K562 (cell line): ENCODE data around the gene PPP4C. TPM values are rescaled to one million over a fixed set of nuclear protein-coding genes. Genes with fewer than 3 reads are reported as not detected.

Experiments used
- ATAC-seq: fragments of 200-7000 bp; cut with Tn5 transposase; 3 replicates; pipeline ENCODE4 v1.9.1; 2020; ENCODE audit warnings: moderate library complexity
- BruUV-seq: library from RNA; stranded (reverse); fragments of 400-500 nt; replicated peaks from 2 replicates; lab custom pipeline; 2021; lab: Mats Ljungman, UMichigan
- CTCF ChIA-PET: fragments of 300-600 bp; formaldehyde crosslinking; extraction: SDS; loops from one replicate; lab custom pipeline; 2021; ENCODE audit warnings: low intra/inter-chr PET ratio; lab: Yijun Ruan, JAX
- POLR2A ChIA-PET: fragments of 300-600, 350-650 bp; sonication (Branson Sonifier 250); formaldehyde crosslinking; extraction: SDS; loops from one replicate; lab custom pipeline; 2021; ENCODE audit warnings: antibody characterized with exemption, inconsistent platforms; lab: Yijun Ruan, JAX
- DNase-seq, 4 experiments: peaks; one replicate each; pipeline versions ENCODE4 v3.0.0 to v3.0.0-alpha.2; 2011 to 2018; ENCODE audit warnings: low spot score in 3 of 4, mixed read lengths in 3 of 4; ENCODE audit errors: extremely low read depth in 1 of 4
- FAIRE-seq: peaks from 2 replicates; lab custom pipeline; 2011; peaks lifted over from hg19 to GRCh38; lab: Jason Lieb, UNC
- H2AFZ ChIP-seq: 2 replicates; pipeline ENCODE4 v1.6.0; 2011; ENCODE audit warnings: low read depth, low read length, control low read depth, inconsistent platforms
- H3K27ac ChIP-seq: fragments of 200-600 bp; 3 replicates; pipeline ENCODE4 v1.8.0; 2011; ENCODE audit warnings: low read depth, mild to moderate bottlenecking, control low read depth, inconsistent platforms, low read length, moderate library complexity, mixed read lengths; ENCODE audit errors: extremely low read depth
- H3K27me3 ChIP-seq, 2 experiments: fragments of 300-600 bp in 1 of 2; 2 replicates in 1 of 2; 3 replicates in 1 of 2; pipeline versions ENCODE4 v1.6.0 to v1.8.0; 2011; ENCODE audit warnings: inconsistent platforms in 2 of 2, low read length in 2 of 2, mild to moderate bottlenecking in 1 of 2, mixed read lengths in 1 of 2, moderate library complexity in 1 of 2; ENCODE audit not compliant: control insufficient read depth in 2 of 2, insufficient read depth in 2 of 2
- H3K36me3 ChIP-seq: fragments of 300-600 bp; 3 replicates; pipeline ENCODE4 v1.8.0; 2011; ENCODE audit warnings: mild to moderate bottlenecking, low read length, inconsistent platforms; ENCODE audit not compliant: control insufficient read depth, insufficient read depth
- H3K4me1 ChIP-seq, 2 experiments: fragments of 200-600 bp in 1 of 2; replicated peaks in 1 of 2; 2 replicates in 1 of 2; 3 replicates in 1 of 2; pipeline versions ENCODE4 v1.5.1 to v1.8.0; 2011; ENCODE audit warnings: inconsistent platforms in 2 of 2, low read length in 2 of 2, mild to moderate bottlenecking in 1 of 2, mixed read lengths in 1 of 2, moderate library complexity in 1 of 2; ENCODE audit not compliant: control insufficient read depth in 2 of 2, insufficient read depth in 2 of 2
- H3K4me2 ChIP-seq: 2 replicates; pipeline ENCODE4 v1.6.1; 2011; ENCODE audit warnings: low read length, control low read depth, inconsistent platforms, mixed read lengths; ENCODE audit not compliant: insufficient read depth
- H3K4me3 ChIP-seq: fragments of 200-600 bp; sonication (generic), shearing (Covaris generic); 2 replicates; pipeline ENCODE4 v1.5.1; 2016; ENCODE audit warnings: control low read depth, inconsistent platforms
- H3K79me2 ChIP-seq: fragments of 200-600 bp; 3 replicates; pipeline ENCODE4 v1.8.0; 2011; ENCODE audit warnings: low read length, inconsistent platforms; ENCODE audit not compliant: control insufficient read depth, insufficient read depth
- H3K9ac ChIP-seq, 2 experiments: 2 replicates each; pipeline versions ENCODE4 v1.6.0 to v1.6.1; 2011; ENCODE audit warnings: low read depth in 2 of 2, low read length in 2 of 2, control low read depth in 1 of 2, inconsistent platforms in 1 of 2, mild to moderate bottlenecking in 1 of 2, mixed read lengths in 1 of 2; ENCODE audit not compliant: insufficient read depth in 1 of 2
- H3K9me1 ChIP-seq: one replicate; pipeline ENCODE4 v1.6.0; 2011; ENCODE audit warnings: inconsistent platforms, mild to moderate bottlenecking, low read length, moderate library complexity; ENCODE audit not compliant: control insufficient read depth, insufficient read depth
- H3K9me3 ChIP-seq: replicated peaks from 2 replicates; pipeline ENCODE4 v1.5.1; 2011; ENCODE audit warnings: low read depth, low read length, inconsistent platforms; ENCODE audit not compliant: control insufficient read depth, insufficient read depth
- H4K20me1 ChIP-seq: replicated peaks from 2 replicates; pipeline ENCODE4 v1.6.1; 2011; ENCODE audit warnings: low read length, inconsistent platforms, mixed read lengths; ENCODE audit not compliant: control insufficient read depth, insufficient read depth
- CTCF ChIP-seq, 3 experiments: IDR thresholded peaks in 2 of 3; conservative IDR thresholded peaks in 1 of 3; 2 replicates each; pipeline ENCODE4 v1.5.1; 2011 to 2012; ENCODE audit warnings: low read length in 3 of 3, mild to moderate bottlenecking in 3 of 3, control low read depth in 2 of 3, improper control_type of control experiment in 1 of 3, inconsistent platforms in 1 of 3, low read depth in 1 of 3, mixed read lengths in 1 of 3, moderate library complexity in 1 of 3; ENCODE audit not compliant: insufficient read depth in 2 of 3
- CTCFL ChIP-seq: IDR thresholded peaks from 2 replicates; pipeline ENCODE4 v1.6.1; 2011; ENCODE audit warnings: borderline replicate concordance, low read depth, mild to moderate bottlenecking, moderate library complexity, low read length; ENCODE audit not compliant: insufficient read depth, poor library complexity, severe bottlenecking
- JUN ChIP-seq, 2 experiments: sonication (generic) in 1 of 2; formaldehyde crosslinking in 1 of 2; IDR thresholded peaks; 2 replicates each; pipeline versions ENCODE4 v1.6.1 to v1.8.0; 2012 to 2022; ENCODE audit warnings: borderline replicate concordance in 2 of 2, mild to moderate bottlenecking in 2 of 2, improper control_type of control experiment in 1 of 2, low read depth in 1 of 2, low read length in 1 of 2, missing genetic modification reagents in 1 of 2
- NR0B1 ChIP-seq: fragments of 450-650 bp; IDR thresholded peaks from one replicate; pipeline ENCODE4 v1.6.1; 2018; ENCODE audit warnings: mild to moderate bottlenecking, moderate library complexity; ENCODE audit not compliant: partially characterized antibody
- POLR2AphosphoS5 ChIP-seq: IDR thresholded peaks from 2 replicates; pipeline ENCODE4 v1.6.1; 2011; ENCODE audit warnings: mild to moderate bottlenecking, low read depth, low read length, moderate library complexity; ENCODE audit not compliant: control insufficient read depth, insufficient read depth
- POLR2G ChIP-seq: fragments of 200-400 bp; formaldehyde crosslinking; IDR thresholded peaks from 2 replicates; pipeline ENCODE4 v1.6.1; 2017; ENCODE audit warnings: low read depth, mild to moderate bottlenecking, antibody characterized with exemption, low read length, moderate library complexity
- RBFOX2 ChIP-seq: fragments of 200-400 bp; formaldehyde crosslinking; IDR thresholded peaks from 2 replicates; pipeline ENCODE4 v1.6.1; 2017; ENCODE audit warnings: low read depth, mild to moderate bottlenecking, low read length, moderate library complexity
- ZNF197 ChIP-seq: fragments of 200-800 bp; sonication (Bioruptor generic); IDR thresholded peaks from 2 replicates; pipeline ENCODE4 v1.6.1; 2016; ENCODE audit warnings: low read depth, missing genetic modification characterization, missing compliant biosample characterization
- WGBS: fragments of 100-300 bp; shearing (Covaris generic); methylation state at CpG from one replicate; pipeline ENCODE4 v1.1.6; 2016; ENCODE audit warnings: low coverage, mixed read lengths; ENCODE audit not compliant: insufficient coverage; ENCODE audit errors: missing lambda C conversion rate; 5-methylcytosine and 5-hydroxymethylcytosine counted together
- in situ Hi-C: fragments of 300-500 bp; cut with MboI; formaldehyde crosslinking; loops from 4 replicates; pipeline ENCODE4 v1.15.0; 2018; ENCODE audit warnings: inconsistent platforms, mixed read lengths
- intact Hi-C: fragments of 100-400 bp; cut with micrococcal nuclease; formaldehyde crosslinking; loops from 2 replicates; pipeline ENCODE4 v1.14.2; 2022
- polyA plus RNA-seq, 8 experiments: library from polyadenylated mRNA; depleted of rRNA in 4 of 8; stranded (reverse) in 5 of 8; unstranded in 3 of 8; fragments of >200 nt; fragmentation: Nextera tagmentation in 2 of 8; fragmentation: Illumina TruSeq in 1 of 8; extraction: Ambion mirVana in 2 of 8; extraction: Trizol in 1 of 8; gene quantifications; 2 replicates each; pipeline versions ENCODE4 v1.2.1 to v1.2.3, GENCODE V29; 2011 to 2014; ENCODE audit warnings: inconsistent platforms in 1 of 8, missing spikeins in 1 of 8
- total RNA-seq, 7 experiments: library from RNA; depleted of rRNA in 6 of 7; stranded (reverse); fragments of >200 nt in 6 of 7; fragmentation: Illumina TruSeq in 2 of 7; extraction: Trizol in 2 of 7; gene quantifications; 2 replicates each; pipeline versions ENCODE4 v1.2.1 to v1.2.3, GENCODE V29; 2011 to 2021; ENCODE audit warnings: low replicate concordance in 1 of 7

PPP4C gene
- total and polyA plus RNA-seq, 9 of the 15 experiments (the other 6 are each of a cell fraction or from before 2014, with no cell fraction given) = 3.5 to 183 (median 131) TPM

- Histone ChIP-seq H3K36me3 (peaks cover 87% of the 10 kb centered on the region; the same call in 2 of the 3 replicates), H3K4me1 (peaks cover 0 to 26% of the 10 kb centered on the region in 2 experiments; a peak in 3 of 5 replicates), H3K79me2 (peaks cover 29% of the 10 kb centered on the region), H3K4me2 (no peak overlapping the region), H3K27ac (no peak overlapping the region), H3K4me3 (no peak overlapping the region), H3K9me3 (no peaks in the 10 kb centered on the region), H4K20me1 (no peaks in the 10 kb centered on the region), H3K9ac (no peak overlapping the region), H2AFZ (no peak overlapping the region), H3K27me3 (no peaks in the 10 kb centered on the region), H3K9me1 (no peaks in the 10 kb centered on the region)
- ATAC-seq = peak; percentile 43; the same call in 1 of the 3 replicates
- ChIA-PET POLR2A (interaction anchor here (0.6 to 7.5 kb wide), 2 partner anchors 9 to 459 kb away, joined by 3 to 59 read pairs; partner anchors contain the start of gene TBX6), CTCF (no interaction called here)
- in situ Hi-C loops = no loop called here
- DNase-seq = peak in 2 of 4 experiments; percentile 53 to 56
- intact Hi-C loops = no loop called here
- FAIRE-seq = no peak
- WGBS = 92% methylated on average over 20 of the region's 20 CpGs
- BruUV-seq = no TSS peak
- peak; percentile 35; the same call in 1 of the 2 replicates for TF ChIP-seq POLR2G
- TF ChIP-seq RBFOX2 = peak; percentile 45
- peak; percentile 9; the same call in 1 of the 2 replicates for TF ChIP-seq POLR2AphosphoS5
- TF ChIP-seq NR0B1 = no peak
- TF ChIP-seq JUN (IDR thresholded peaks at IDR 0.05; ENCODE audit: borderline replicate concordance, low read depth, low read length) = no peak
- no peak for TF ChIP-seq JUN (CRISPR knock-in tag; IDR thresholded peaks at IDR 0.05; ENCODE audit: borderline replicate concordance)
- peak; percentile 33 for TF ChIP-seq CTCFL
- peak in 2 of 3 experiments; percentile 29 to 30; a peak in 2 of 6 replicates for TF ChIP-seq CTCF (IDR thresholded peaks at IDR 0.05 in 2 of 3, conservative IDR thresholded peaks at IDR 0.05 in 1 of 3; ENCODE audit: insufficient read depth in 2 of 3, low read depth in 1 of 3, low read length in 3 of 3)
- no peak for TF ChIP-seq ZNF197 (CRISPR knock-in tag)
These were observed 6.8 kb downstream of the PPP4C start for GRCh38 chr16:30082545-30083090.
